Body of pancreas (tissue), 4 donors: ENCODE results near the gene TRPM7. TPM values are rescaled to one million over a fixed set of nuclear protein-coding genes. Genes with fewer than 3 reads are reported as not detected.
A peak's percentile ranks its signal among the peaks of the same experiment; 100 is the strongest.
"Not testable (repeated sequence)": the region's sequence is repeated elsewhere in the genome, so short reads cannot be mapped to it uniquely, and the experiment has no call there.

Source experiments
- ATAC-seq: fragments of 150-250 bp; one replicate; pipeline ENCODE4 v1.9.1; 2016
- DNase-seq, 4 donors: peaks; one replicate each; pipeline ENCODE4 v3.0.0-alpha.2; 2019
- H3K27ac ChIP-seq, 4 donors: fragments of 200-600 bp; sonication (generic); 1 replicate in 3 of 4; 2 replicates in 1 of 4; pipeline versions ENCODE4 v1.5.1 to v1.6.1; 2016 to 2019; ENCODE audit warnings: mild to moderate bottlenecking in 1 of 4, mixed read lengths in 1 of 4, moderate library complexity in 1 of 4
- H3K27me3 ChIP-seq, 2 donors: fragments of 200-600 bp; sonication (generic); one replicate each; pipeline ENCODE4 v1.6.0; 2016; ENCODE audit warnings: mild to moderate bottlenecking in 1 of 2
- H3K36me3 ChIP-seq, 2 donors: fragments of 200-600 bp; sonication (generic); replicated peaks in 1 of 2; 2 replicates each; pipeline ENCODE4 v1.5.1; 2016; ENCODE audit warnings: low read depth in 2 of 2; ENCODE audit not compliant: insufficient read depth in 1 of 2
- H3K4me1 ChIP-seq: fragments of 200-600 bp; sonication (generic); one replicate; pipeline ENCODE4 v1.6.0; 2016
- H3K4me3 ChIP-seq, 2 donors: fragments of 200-600 bp; sonication (generic); 1 replicate in 1 of 2; 2 replicates in 1 of 2; pipeline ENCODE4 v1.5.1; 2016 to 2019
- H3K9me3 ChIP-seq, 3 donors: fragments of 200-600 bp; sonication (generic); 1 replicate in 2 of 3; 2 replicates in 1 of 3; pipeline ENCODE4 v1.5.1; 2016
- POLR2A ChIP-seq, 3 donors: fragments of 450-650 bp; IDR thresholded peaks; one replicate each; pipeline ENCODE4 v1.6.1; 2016; ENCODE audit warnings: antibody characterized with exemption in 3 of 3, mild to moderate bottlenecking in 2 of 3
- WGBS, 2 donors: methylation state at CpG; one replicate each; pipeline ENCODE4 v1.1.5; 2017; 5-methylcytosine and 5-hydroxymethylcytosine counted together
- intact Hi-C: fragments of 100-400 bp; cut with DNase I; formaldehyde crosslinking; loops from one replicate; pipeline ENCODE4 v1.15.1; 2023
- total RNA-seq, 2 donors: library from RNA; depleted of rRNA; stranded (reverse); fragments of >200 nt; gene quantifications; one replicate each; pipeline ENCODE4 v1.1.0, GENCODE V29; 2016
- TF ChIP-seq, protein P1 (sequence below), 7 experiments: fragments of 450-650 bp in 4 of 7; fragments of 200-600 bp in 3 of 7; sonication (generic) in 3 of 7; IDR thresholded peaks; one replicate each; pipeline ENCODE4 v1.5.1; 2016 to 2019; ENCODE audit warnings: antibody characterized with exemption in 7 of 7

The TRPM7 gene
- total RNA-seq, 2 donors from 2014 or later: 40.9 to 43.3 TPM

DNA sequence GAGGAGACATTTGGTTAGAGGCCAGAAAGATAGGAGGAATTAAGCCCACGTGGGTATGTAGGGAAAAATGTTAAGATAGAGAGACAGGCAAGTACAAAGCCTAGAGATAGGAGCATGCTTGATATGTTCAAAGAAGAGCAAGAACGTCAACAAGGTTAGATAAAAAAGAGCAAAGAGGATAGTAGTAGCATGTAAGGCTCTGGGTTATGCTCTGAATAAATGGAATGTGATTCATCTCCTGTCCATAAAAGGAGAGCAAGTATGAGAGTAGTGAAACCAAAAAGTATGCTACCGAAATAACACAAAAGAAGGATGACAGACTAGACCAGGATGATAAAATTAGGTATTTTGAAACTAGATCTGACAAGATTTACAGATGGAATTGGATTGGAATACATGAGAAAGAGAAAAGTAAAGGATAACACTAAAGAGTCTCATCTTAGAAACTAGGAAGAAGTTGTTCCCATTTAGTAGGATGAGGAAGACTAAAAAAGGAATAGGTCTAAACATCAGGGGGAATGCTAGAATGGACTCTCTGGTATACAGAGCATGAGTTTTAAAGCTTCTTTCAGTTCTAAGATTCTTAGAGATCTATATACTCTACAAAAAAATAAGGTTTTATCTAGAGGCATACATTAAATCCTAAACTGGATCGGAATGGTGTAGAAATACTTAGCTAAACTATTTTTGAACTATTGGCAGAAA is 59.1 kb downstream of the TRPM7 start:
- Histone ChIP-seq H3K27ac (no peak overlapping the region), H3K9me3 (no peaks in the 10 kb centered on the region), H3K4me3 (no peak overlapping the region), H3K27me3 (no peaks in the 10 kb centered on the region), H3K36me3 (peaks cover 6 to 18% of the 10 kb centered on the region in 2 donors), H3K4me1 (no peaks in the 10 kb centered on the region)
- DNase-seq (no peak), ATAC-seq (no peak)
- WGBS, 2 donors: 81% methylated on average over 4 of the region's 4 CpGs
- intact Hi-C loops: no loop called here
- TF ChIP-seq POLR2A (IDR thresholded peaks at IDR 0.05): no peak
- TF ChIP-seq, protein P1, sequence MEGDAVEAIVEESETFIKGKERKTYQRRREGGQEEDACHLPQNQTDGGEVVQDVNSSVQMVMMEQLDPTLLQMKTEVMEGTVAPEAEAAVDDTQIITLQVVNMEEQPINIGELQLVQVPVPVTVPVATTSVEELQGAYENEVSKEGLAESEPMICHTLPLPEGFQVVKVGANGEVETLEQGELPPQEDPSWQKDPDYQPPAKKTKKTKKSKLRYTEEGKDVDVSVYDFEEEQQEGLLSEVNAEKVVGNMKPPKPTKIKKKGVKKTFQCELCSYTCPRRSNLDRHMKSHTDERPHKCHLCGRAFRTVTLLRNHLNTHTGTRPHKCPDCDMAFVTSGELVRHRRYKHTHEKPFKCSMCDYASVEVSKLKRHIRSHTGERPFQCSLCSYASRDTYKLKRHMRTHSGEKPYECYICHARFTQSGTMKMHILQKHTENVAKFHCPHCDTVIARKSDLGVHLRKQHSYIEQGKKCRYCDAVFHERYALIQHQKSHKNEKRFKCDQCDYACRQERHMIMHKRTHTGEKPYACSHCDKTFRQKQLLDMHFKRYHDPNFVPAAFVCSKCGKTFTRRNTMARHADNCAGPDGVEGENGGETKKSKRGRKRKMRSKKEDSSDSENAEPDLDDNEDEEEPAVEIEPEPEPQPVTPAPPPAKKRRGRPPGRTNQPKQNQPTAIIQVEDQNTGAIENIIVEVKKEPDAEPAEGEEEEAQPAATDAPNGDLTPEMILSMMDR (IDR thresholded peaks at IDR 0.05): no peak

DNA sequence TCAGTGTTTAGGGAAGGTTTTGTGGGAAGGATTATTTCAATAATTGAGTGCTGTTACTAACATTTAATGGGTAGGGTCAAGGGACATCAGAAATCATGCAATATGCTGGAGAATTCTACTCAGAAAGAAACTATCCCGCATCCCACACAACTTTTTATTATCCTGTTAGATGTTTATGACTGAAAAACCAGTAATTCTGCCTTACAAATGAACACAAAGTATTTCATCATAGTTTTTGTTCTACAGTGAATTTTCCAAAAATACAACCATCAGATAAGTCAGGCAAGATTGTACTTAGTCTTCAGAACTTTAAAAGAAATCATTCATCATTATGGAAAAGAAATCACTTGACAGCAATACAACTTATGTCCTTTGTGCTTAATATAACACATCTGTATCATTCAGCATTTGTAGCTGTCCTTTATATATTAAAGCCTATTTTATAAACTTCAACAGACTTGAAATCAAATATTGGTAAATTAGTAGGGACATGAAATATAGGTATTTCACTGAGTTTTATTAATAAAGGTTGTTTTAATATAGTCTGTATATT is 61.9 kb downstream of the TRPM7 start:
- DNase-seq (no peak), ATAC-seq (no peak)
- no peaks in the 10 kb centered on the region for H3K4me1 ChIP-seq
- H3K27ac ChIP-seq: no peak overlapping the region
- H3K36me3 ChIP-seq: peaks cover 0 to 12% of the 10 kb centered on the region in 2 donors
- intact Hi-C loops: no loop called here
- no peaks in the 10 kb centered on the region for H3K9me3 ChIP-seq
- H3K4me3 ChIP-seq: no peak overlapping the region
- WGBS, 2 donors: 93 to 98% methylated on average over 1 of the region's 1 CpG
- TF ChIP-seq, protein P1 (IDR thresholded peaks at IDR 0.05): no peak
- no peak for TF ChIP-seq POLR2A (IDR thresholded peaks at IDR 0.05)
- H3K27me3 ChIP-seq: no peaks in the 10 kb centered on the region

DNA sequence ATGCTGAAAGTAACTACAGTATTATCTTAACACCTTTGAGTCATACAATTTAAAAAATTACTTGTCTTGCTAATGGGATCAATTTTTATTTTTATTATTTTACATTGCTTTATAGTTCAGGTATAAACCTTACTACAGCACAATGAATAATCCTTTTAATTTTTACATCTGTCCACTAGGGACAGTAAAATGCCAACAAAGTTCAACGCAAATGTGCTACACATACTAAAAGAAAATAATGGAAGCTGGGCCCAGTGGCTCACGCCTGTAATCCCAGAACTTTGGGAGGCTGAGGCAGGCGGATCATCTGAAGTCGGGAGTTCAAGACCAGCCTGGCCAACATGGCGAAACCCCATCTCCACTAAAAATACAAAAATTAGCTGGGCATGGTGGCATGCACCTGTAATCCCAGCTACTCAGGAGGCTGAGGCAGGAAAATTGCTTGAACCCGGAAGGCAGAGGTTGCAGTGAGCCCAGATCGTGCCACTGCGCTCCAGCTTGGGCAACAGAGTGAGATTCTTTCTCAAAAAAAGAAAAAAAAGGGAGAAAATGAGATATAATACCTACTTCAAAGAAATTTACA is 64.1 kb downstream of the TRPM7 start:
- ATAC-seq, H3K27ac ChIP-seq, DNase-seq, H3K27me3 ChIP-seq, H3K36me3 ChIP-seq, H3K4me1 ChIP-seq, H3K9me3 ChIP-seq, H3K4me3 ChIP-seq, intact Hi-C loops: not testable (repeated sequence)
- TF ChIP-seq, protein P1 (IDR thresholded peaks at IDR 0.05): peak in 5 of 7 experiments; percentile 21 to 34 (median 29)
- WGBS, 2 donors: 80 to 88% methylated on average over 8 of the region's 8 CpGs

DNA sequence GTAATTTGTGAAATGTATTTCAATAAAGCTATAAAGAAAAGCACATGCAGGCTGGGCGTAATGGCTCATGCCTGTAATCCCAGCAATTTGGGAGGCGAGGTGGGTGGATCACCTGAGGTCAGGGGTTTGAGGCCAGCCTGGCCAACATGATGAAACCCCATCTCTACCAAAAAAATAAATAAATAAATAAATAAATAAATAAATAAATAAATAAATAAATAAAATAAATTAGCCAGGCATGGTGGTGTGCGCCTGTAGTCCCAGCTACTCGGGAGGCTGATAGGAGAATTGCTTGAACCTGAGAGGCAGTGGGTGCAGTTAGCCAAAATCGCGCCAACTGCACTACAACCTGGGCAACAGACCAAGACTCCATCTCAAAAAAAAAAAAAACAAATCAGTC is 69.6 kb downstream of the TRPM7 start:
- H3K27ac ChIP-seq, H3K4me1 ChIP-seq, H3K36me3 ChIP-seq, DNase-seq, H3K27me3 ChIP-seq, H3K4me3 ChIP-seq, ATAC-seq, intact Hi-C loops, H3K9me3 ChIP-seq: not testable (repeated sequence)
- WGBS, 2 donors: 88 to 90% methylated on average over 6 of the region's 6 CpGs

DNA sequence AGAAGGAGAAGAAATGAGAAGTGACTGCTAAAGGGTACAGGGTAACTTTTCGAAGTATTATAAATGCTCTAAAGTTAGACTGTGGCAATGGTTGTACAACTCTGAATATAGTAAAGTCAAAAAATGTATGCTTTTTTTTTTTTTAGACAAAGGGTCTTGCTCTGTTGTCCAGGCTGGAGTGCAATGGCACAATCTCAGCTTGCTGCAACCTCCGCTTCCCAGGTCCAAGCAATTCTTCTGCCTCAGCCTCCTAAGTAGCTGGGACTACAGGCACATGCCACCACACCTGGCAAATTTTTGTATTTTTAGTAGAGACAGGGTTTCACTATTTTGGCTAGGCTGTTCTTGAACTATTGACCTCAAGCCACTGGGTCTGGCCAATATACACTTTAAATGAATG is 70.0 kb downstream of the TRPM7 start:
- H3K4me3 ChIP-seq, H3K27ac ChIP-seq, intact Hi-C loops, H3K36me3 ChIP-seq, ATAC-seq, H3K4me1 ChIP-seq, H3K9me3 ChIP-seq, H3K27me3 ChIP-seq, DNase-seq: not testable (repeated sequence)
- 98% methylated on average over 2 of the region's 2 CpGs for WGBS, 2 donors
